HepG2 (cell line): ENCODE results near the gene GPER1. TPM values are rescaled to one million over a fixed set of nuclear protein-coding genes. Genes with fewer than 3 reads are reported as not detected.

ENCODE experiments used
- BHLHE40 ChIP-seq: IDR thresholded peaks from 2 replicates; pipeline ENCODE4 v1.6.1; 2011; ENCODE audit warnings: low read length, improper control_type of control experiment
- CHD4 ChIP-seq: fragments of 200-600 bp; sonication (generic); IDR thresholded peaks from 2 replicates; pipeline ENCODE4 v1.7.0; 2017; ENCODE audit warnings: mild to moderate bottlenecking, low read length, borderline replicate concordance
- HDAC2 ChIP-seq: sonication (generic); formaldehyde crosslinking; IDR thresholded peaks from 2 replicates; pipeline ENCODE4 v1.4.0; 2020; ENCODE audit warnings: missing genetic modification reagents
- HES4 ChIP-seq: sonication (generic); formaldehyde crosslinking; IDR thresholded peaks from 2 replicates; pipeline ENCODE4 v1.9.0; 2021; ENCODE audit warnings: mild to moderate bottlenecking, missing genetic modification reagents, borderline replicate concordance
- HMGXB4 ChIP-seq, 2 experiments: sonication (generic) in 1 of 2; formaldehyde crosslinking in 1 of 2; IDR thresholded peaks; 2 replicates each; pipeline versions ENCODE4 v1.4.0 to v1.6.1; 2018 to 2020; ENCODE audit warnings: missing genetic modification reagents in 2 of 2, borderline replicate concordance in 1 of 2, low read depth in 1 of 2, mild to moderate bottlenecking in 1 of 2, missing biosample characterization in 1 of 2
- HOXA9 ChIP-seq: sonication (generic); formaldehyde crosslinking; IDR thresholded peaks from 2 replicates; pipeline ENCODE4 v1.8.1; 2022; ENCODE audit warnings: missing genetic modification reagents, mild to moderate bottlenecking, moderate library complexity, borderline replicate concordance
- KDM5A ChIP-seq: fragments of 200-600 bp; sonication (generic); IDR thresholded peaks from 2 replicates; pipeline ENCODE4 v1.7.0; 2018; ENCODE audit warnings: antibody characterized with exemption, mild to moderate bottlenecking, low read length, borderline replicate concordance
- MAFG ChIP-seq: sonication (generic); formaldehyde crosslinking; IDR thresholded peaks from 2 replicates; pipeline ENCODE4 v1.5.1; 2020; ENCODE audit warnings: mild to moderate bottlenecking, missing genetic modification reagents
- TCF7 ChIP-seq: sonication (generic); IDR thresholded peaks from 2 replicates; pipeline ENCODE4 v1.6.1; 2016; ENCODE audit warnings: antibody characterized with exemption, low read depth
- ZNF20 ChIP-seq: sonication (generic); formaldehyde crosslinking; IDR thresholded peaks from 2 replicates; pipeline ENCODE4 v1.4.0; 2020; ENCODE audit warnings: mild to moderate bottlenecking, moderate library complexity, missing genetic modification reagents
- ZNF484 ChIP-seq: sonication (generic); formaldehyde crosslinking; IDR thresholded peaks from 2 replicates; pipeline ENCODE4 v1.5.1; 2020; ENCODE audit warnings: mild to moderate bottlenecking, low read depth, missing genetic modification reagents, borderline replicate concordance
- ZNF503 ChIP-seq: sonication (generic); formaldehyde crosslinking; IDR thresholded peaks from 2 replicates; pipeline ENCODE4 v1.4.0; 2020; ENCODE audit warnings: missing genetic modification reagents
- ZNF543 ChIP-seq: sonication (generic); formaldehyde crosslinking; IDR thresholded peaks from 2 replicates; pipeline ENCODE4 v1.4.0; 2020; ENCODE audit warnings: mild to moderate bottlenecking, missing genetic modification reagents
- ZZZ3 ChIP-seq: sonication (generic); formaldehyde crosslinking; IDR thresholded peaks from 2 replicates; pipeline ENCODE4 v1.4.0; 2020; ENCODE audit warnings: missing genetic modification reagents, mild to moderate bottlenecking, borderline replicate concordance
- polyA plus RNA-seq, 8 experiments: library from polyadenylated mRNA; depleted of rRNA in 3 of 8; stranded (reverse) in 7 of 8; unstranded in 1 of 8; fragments of >200 nt; fragmentation: Illumina TruSeq in 4 of 8; extraction: Trizol in 4 of 8; gene quantifications; 2 replicates each; pipeline versions ENCODE4 v1.2.1 to v1.2.3, GENCODE V29; 2011 to 2016; ENCODE audit warnings: low read depth in 4 of 8, missing spikeins in 1 of 8, mixed read lengths in 1 of 8; ENCODE audit not compliant: insufficient read depth in 1 of 8
- total RNA-seq, 5 experiments: library from RNA; depleted of rRNA; stranded (reverse); fragments of >200 nt; fragmentation: Illumina TruSeq; extraction: Trizol; gene quantifications; 2 replicates each; pipeline ENCODE4 v1.2.3, GENCODE V29; 2016; ENCODE audit warnings: low read depth in 1 of 5
- TF ChIP-seq, protein P1 (sequence below): sonication (generic); IDR thresholded peaks from 2 replicates; pipeline ENCODE4 v1.6.1; 2016; ENCODE audit warnings: low read depth, borderline replicate concordance
- TF ChIP-seq, protein P2 (sequence below): sonication (generic); formaldehyde crosslinking; IDR thresholded peaks from 2 replicates; pipeline ENCODE4 v1.4.0; 2020; ENCODE audit warnings: mild to moderate bottlenecking, missing genetic modification reagents
- TF ChIP-seq, protein P3 (sequence below): IDR thresholded peaks from 2 replicates; pipeline ENCODE4 v1.6.1; 2016; ENCODE audit warnings: low read depth, control low read depth
- TF ChIP-seq, protein P4 (sequence below): sonication (generic); formaldehyde crosslinking; IDR thresholded peaks from 2 replicates; pipeline ENCODE4 v1.8.1; 2023; ENCODE audit warnings: missing genetic modification reagents, inconsistent platforms, borderline replicate concordance

GPER1 gene
- total and polyA plus RNA-seq, 2 of the 13 experiments (the other 11 are each of a cell fraction or from before 2014, with no cell fraction given): 12.7 to 19.7 TPM

- no peak for TF ChIP-seq ZNF484 (CRISPR knock-in tag)
- TF ChIP-seq, protein P1, sequence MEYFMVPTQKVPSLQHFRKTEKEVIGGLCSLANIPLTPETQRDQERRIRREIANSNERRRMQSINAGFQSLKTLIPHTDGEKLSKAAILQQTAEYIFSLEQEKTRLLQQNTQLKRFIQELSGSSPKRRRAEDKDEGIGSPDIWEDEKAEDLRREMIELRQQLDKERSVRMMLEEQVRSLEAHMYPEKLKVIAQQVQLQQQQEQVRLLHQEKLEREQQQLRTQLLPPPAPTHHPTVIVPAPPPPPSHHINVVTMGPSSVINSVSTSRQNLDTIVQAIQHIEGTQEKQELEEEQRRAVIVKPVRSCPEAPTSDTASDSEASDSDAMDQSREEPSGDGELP: no peak
- 0 out of 2 replicates have a peak, but pooled peaks have one; percentile 26 for TF ChIP-seq ZNF543 (CRISPR knock-in tag)
- no peak for TF ChIP-seq MAFG (CRISPR knock-in tag)
- peak; percentile 90 for TF ChIP-seq BHLHE40
- peak; percentile 65 for TF ChIP-seq HDAC2 (CRISPR knock-in tag)
- no peak for TF ChIP-seq HES4 (CRISPR knock-in tag)
- TF ChIP-seq TCF7: no peak
- TF ChIP-seq, protein P2, sequence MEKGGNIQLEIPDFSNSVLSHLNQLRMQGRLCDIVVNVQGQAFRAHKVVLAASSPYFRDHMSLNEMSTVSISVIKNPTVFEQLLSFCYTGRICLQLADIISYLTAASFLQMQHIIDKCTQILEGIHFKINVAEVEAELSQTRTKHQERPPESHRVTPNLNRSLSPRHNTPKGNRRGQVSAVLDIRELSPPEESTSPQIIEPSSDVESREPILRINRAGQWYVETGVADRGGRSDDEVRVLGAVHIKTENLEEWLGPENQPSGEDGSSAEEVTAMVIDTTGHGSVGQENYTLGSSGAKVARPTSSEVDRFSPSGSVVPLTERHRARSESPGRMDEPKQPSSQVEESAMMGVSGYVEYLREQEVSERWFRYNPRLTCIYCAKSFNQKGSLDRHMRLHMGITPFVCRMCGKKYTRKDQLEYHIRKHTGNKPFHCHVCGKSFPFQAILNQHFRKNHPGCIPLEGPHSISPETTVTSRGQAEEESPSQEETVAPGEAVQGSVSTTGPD (CRISPR knock-in tag): 0 out of 2 replicates have a peak, but pooled peaks have one; percentile 68
- TF ChIP-seq, protein P3, sequence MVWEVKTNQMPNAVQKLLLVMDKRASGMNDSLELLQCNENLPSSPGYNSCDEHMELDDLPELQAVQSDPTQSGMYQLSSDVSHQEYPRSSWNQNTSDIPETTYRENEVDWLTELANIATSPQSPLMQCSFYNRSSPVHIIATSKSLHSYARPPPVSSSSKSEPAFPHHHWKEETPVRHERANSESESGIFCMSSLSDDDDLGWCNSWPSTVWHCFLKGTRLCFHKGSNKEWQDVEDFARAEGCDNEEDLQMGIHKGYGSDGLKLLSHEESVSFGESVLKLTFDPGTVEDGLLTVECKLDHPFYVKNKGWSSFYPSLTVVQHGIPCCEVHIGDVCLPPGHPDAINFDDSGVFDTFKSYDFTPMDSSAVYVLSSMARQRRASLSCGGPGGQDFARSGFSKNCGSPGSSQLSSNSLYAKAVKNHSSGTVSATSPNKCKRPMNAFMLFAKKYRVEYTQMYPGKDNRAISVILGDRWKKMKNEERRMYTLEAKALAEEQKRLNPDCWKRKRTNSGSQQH: peak; percentile 28; the same call in 1 of the 2 replicates
- no peak for TF ChIP-seq ZNF503 (CRISPR knock-in tag)
- no peak for TF ChIP-seq HOXA9 (CRISPR knock-in tag)
- TF ChIP-seq ZNF20 (CRISPR knock-in tag): no peak
- no peak for TF ChIP-seq KDM5A
- peak in 1 of 2 experiments; percentile 62; a peak in 1 of 4 replicates for TF ChIP-seq HMGXB4 (CRISPR knock-in tag; IDR thresholded peaks at IDR 0.05; ENCODE audit: borderline replicate concordance in 1 of 2, low read depth in 1 of 2)
- TF ChIP-seq, protein P4, sequence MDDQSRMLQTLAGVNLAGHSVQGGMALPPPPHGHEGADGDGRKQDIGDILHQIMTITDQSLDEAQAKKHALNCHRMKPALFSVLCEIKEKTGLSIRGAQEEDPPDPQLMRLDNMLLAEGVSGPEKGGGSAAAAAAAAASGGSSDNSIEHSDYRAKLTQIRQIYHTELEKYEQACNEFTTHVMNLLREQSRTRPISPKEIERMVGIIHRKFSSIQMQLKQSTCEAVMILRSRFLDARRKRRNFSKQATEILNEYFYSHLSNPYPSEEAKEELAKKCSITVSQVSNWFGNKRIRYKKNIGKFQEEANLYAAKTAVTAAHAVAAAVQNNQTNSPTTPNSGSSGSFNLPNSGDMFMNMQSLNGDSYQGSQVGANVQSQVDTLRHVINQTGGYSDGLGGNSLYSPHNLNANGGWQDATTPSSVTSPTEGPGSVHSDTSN: no peak
- TF ChIP-seq ZZZ3 (CRISPR knock-in tag): no peak
- TF ChIP-seq CHD4: no peak
Measured at GRCh38 chr7:1101563-1102431, 13.9 kb downstream of the GPER1 start (continued).
